ENCODE results near the gene KRTCAP2.
"Not testable (repeated sequence)": the region's sequence is repeated elsewhere in the genome, so short reads cannot be mapped to it uniquely, and the experiment has no call there.

The KRTCAP2 gene

DNA sequence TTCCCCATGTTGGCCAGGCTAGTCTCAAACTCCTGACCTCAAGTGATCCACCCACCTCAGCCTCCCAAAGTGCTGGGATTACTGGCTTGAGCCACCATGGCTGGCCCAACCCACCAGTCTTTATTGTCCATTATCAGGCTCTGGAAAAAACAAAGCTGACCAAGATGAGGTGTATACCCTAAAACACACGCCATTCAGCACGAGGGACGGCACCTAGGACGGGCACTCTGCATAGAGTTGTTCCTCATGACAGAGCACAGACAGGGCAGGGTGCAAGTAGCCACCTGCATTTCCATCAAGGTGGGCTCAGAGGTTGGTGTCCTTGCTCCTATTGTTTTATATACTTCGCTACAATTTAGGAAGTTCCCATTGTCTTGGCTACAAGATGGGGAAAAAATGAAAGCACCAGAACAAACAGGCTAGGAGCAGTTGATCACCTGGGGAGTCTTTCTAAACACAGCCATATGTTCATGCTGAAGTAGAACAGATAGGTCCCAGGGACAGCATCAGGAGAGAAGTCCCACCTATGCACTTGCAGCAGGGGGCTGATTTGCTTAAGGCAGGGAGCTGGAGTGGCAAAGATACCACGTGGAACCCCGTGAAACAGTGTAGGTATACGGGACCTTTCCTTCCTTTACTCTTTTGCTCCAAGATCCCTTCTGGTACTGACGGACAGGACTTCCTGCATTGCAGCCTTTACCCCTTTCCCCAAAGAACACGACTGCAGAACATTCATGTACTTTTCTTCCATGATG, 4.5 kb downstream of the KRTCAP2 start:
- no peak for DNase-seq (ENCODE audit: low read depth, low spot score)

DNA sequence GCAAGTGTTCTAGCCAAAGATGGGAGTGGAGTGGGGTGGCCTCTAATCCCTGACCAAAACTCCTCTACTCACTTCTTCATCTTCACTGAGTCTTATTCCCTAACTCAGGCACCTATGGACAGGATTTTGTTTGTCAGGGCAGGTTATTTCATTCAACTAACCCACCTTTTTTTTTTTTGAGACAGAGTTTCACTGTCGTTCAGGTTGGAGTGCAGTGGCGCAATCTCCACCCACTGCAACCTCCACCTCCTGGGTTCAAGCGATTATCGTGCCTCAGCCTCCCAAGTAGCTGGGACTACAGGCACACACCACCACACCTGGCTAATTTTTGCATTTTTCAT, 5.0 kb downstream of the KRTCAP2 start:
- not testable (repeated sequence) for DNase-seq (ENCODE audit: low read depth, low spot score)

DNA sequence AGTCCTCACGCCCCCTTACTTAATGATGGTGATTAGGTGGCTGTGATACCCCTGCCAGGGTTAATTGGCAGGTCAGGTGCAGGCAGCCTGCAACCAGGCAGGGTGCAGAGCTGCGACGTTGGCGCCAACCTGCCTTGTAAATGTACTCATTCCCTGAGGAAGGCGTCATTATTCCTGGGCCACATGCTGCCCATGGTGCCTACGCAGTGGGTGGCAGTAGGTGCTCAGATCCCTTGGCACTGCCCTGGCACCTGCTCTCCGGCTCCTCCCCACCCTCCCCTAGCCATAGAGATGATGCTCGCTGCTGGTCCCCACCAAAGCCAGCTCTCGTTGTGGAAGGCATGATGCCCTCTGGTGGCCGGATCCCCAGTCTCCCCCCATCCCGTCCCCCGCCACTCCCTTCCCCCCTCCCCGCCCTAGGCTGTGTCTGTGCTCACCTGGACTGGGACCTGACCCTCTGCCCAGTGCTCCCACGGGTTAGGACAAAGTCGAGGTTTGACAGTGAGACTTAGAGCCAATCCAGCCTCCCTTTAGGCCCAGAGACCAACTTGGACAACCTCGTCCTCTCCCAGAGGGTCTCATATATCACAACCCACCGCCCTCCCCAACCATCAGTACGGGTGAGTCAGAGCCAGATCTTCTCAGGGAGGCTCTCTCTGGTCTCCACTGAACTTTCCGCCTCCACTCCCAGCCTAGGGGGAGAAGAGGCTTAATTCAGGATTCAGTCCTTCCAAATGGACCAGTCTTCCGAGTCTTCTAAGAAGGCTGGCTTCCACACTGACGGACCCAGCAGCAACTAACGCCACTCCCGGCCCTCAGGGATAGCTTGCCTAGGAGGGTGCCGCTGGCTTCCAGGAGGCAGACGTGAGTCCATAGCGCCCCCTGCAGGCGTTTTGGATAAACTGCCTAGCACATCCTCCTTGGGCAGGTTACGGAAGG, 5.7 kb downstream of the KRTCAP2 start:
- peak; percentile 75 for DNase-seq (ENCODE audit: low read depth, low spot score)

DNA sequence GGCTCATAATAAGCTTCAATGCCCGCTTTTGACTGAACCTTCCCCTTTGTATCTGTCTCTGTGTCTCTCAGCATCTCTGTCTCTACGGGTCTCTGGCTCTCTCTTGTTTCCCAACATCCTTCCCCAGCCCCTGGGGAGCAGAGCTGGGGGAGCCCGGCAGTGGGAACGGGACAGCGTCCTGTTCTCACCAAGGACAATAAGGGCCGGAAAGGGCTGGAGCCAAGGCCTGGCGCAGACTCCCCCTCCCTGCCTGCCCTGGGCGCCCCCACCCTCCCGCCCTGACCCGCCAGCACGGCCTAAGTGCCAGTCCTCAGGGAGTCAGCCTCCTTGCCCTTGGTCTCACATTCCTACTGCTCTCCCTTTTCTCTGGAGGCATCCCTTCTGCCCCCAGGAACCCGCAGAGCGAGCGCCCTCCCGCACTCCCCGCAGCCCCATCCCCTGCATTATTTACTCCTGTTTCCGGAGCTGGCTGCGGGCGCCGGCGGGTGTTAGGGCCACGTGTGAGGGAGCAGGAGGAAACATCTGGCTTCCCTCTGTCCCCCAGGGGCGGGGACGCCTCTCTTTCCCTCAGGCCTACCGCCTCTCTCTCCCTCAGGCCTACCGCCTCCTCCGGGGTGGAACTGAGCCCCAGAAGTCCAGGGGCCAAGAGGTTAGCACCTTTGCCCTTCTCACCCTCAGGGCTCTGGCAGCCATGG, 6.5 kb downstream of the KRTCAP2 start:
- DNase-seq (ENCODE audit: low read depth, low spot score): no peak

DNA sequence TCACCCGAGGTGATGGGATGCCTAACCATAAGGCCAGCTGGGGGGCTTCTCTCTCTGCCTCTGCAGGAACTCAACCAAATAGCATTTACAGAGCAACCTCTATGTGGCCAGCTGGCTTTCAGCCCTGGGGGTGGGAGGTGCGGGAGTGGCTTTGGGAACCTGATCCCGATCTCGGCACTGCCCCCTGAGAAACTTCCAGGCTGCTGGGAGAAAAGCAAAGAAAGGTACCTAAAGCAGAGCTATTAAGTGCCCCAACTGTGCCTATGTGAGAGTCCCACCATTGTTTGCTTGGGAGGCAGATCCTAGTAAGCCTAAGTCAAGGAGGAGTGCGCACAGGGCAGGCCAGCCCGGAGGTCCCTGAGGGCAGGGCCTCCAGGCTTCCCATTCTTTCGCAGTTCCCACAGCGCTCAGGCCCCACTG, 7.0 kb downstream of the KRTCAP2 start:
- DNase-seq (ENCODE audit: low read depth, low spot score): no peak

DNA sequence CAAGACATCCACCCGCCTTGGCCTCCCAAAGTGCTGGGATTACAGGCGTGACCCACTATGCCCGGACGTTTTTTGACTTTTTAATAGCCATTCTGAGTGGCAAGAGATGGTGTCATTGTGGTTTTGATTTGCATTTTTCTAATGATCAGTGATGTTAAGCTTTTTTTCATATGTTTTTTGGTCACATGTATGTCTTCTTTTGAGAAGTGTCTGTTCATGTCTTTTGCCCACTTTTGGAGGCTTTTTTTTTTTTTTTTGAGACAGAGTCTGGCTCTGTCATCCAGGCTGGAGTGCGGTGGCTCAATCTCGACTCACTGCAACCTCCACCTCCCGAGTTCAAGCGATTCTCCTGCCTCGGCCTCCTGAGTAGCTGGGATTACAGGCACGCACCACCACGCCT, 8.5 kb downstream of the KRTCAP2 start:
- DNase-seq (ENCODE audit: low read depth, low spot score): not testable (repeated sequence)

DNA sequence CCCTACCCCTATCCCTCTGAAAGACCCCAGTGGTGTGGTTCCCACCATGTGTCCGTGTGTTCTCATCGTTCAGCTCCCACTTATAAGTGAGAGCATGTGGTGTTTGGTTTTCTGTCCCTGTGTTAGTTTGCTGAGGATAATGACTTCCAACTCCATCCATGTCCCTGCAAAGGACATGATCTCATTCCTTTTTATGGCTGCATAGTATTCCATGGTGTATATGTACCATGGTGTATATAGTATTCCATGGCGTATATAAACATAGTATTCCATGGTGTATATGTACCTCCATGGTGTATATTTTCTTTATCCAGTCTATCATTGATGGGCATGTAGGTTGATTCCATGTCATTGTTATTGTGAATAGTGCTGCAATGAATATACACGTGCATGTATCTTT, 9.3 kb downstream of the KRTCAP2 start:
- DNase-seq (ENCODE audit: low read depth, low spot score): not testable (repeated sequence)

DNA sequence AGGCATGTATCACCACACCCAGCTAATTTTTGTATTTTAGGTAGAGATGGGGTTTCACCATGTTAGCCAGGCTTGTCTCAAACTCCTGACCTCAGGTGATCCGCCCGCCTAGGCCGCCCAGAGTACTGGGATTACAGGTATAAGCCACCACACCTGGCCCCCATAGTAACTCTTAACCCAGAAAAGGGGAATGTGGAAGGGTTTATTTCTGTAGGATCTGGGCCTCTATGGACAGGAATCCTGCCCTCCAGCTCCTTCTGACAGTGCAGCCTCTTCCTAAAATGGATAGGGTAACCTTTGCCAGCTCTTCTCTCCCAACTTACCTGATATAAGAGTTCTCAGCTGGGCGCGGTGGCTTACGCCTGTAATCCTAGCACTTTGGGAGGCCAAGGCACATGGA, 10.5 kb downstream of the KRTCAP2 start:
- not testable (repeated sequence) for DNase-seq (ENCODE audit: low read depth, low spot score)

DNA sequence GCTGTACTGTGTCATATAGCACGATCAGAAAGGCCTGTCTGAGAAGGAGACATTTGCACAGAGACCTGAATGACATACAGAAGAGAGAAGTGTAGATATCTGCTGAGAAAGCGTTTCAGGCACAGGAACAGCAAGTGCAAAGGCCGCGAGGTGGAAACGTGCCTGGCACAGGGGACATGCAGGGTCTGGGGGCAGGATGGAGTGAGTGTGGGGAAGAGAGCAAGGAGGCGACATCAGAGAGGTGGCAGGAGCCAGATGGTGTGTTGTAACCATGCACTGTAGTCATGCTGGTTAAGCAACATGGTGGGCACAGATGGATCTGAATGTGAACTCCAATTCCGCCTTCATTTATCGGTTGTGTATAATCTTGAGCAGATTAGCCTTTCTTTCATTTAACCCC, 13.0 kb downstream of the KRTCAP2 start:
- DNase-seq (ENCODE audit: low read depth, low spot score): no peak

DNA sequence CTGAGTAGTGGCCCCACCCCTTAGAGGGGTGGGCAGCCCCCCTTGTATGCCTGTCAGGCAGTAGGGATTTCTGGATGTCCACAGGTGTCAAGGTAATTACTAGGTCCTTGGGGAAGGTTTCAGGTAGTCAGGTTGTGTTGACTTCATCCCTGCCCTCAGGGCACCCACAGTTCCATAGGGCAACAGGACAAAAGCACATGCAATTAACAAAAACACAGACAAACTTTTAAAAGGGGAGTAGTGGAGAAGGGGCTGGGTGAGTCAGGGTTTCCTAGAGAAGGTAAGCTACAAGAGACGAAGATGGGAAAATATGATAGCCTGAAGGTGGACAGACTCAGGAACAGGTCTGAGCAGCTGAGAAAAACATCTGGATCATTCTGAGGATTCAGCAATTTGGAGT, 14.1 kb downstream of the KRTCAP2 start:
- DNase-seq (ENCODE audit: low read depth, low spot score): no peak

DNA sequence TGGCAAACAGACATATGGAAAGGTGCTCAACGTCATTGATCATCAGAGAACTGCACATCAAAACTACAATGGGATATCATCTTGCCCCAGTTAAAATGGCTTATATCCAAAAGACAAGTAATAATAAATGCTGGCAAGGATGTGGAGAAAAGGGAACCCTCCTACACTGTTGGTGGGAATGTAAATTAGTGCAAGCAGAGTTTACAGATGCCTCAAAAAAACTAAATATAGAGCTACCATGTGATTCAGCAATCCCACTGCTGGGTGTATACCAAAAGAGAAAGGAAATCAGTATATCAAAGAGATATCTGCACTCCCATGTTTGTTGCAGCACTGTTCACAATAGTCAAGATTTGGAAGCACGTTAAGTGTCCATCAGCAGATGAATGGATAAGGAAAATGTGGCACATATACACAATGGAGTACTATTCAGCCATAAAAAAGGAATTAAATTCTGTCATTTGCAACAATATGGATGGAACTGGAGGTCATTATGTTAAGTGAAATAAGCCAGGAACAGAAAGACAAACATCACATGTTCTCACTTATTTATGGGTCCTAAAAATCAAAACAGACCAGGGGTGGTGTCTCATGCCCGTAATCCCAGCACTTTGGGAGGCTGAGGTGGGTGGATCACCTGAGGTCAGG, 17.0 kb downstream of the KRTCAP2 start:
- not testable (repeated sequence) for DNase-seq (ENCODE audit: low read depth, low spot score)

DNA sequence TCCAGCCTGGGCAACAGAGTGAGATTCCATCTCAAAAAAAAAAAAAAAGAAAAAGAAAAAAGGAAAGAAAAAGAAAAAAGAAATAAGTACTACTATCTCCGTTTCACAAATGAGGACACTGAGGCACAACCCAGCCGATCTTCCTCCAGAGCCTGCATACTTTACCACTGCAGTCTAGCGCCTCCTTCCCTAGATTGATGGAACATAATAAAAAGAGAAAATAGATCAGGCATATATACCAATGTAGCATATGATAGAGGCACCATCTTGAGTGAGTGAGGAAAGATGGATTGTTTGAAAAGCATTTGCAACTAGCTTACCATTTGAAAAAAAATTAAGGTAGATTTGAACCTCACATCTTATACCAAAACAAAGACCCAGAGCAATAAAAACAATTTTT, 27.6 kb downstream of the KRTCAP2 start:
- no peak for DNase-seq (ENCODE audit: low read depth, low spot score)

DNA sequence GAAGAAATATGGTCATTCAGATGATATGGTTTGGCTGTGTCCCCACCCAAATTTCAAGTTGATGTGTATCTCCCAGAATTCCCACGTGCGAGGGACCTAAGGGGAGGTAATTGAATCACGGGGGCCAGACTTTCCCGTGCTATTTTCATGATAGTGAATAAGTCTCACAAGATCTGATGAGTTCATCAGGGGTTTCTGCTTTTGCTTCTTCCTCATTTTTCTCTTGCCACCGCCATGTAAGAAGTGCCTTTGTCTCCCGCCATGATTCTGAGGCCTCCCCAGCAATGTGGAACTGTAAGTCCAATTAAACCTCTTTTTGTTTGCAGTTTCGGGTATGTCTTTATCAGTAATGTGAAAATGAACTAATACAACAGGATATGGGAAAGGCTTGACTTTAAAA, 31.4 kb downstream of the KRTCAP2 start:
- DNase-seq (ENCODE audit: low read depth, low spot score): no peak

DNA sequence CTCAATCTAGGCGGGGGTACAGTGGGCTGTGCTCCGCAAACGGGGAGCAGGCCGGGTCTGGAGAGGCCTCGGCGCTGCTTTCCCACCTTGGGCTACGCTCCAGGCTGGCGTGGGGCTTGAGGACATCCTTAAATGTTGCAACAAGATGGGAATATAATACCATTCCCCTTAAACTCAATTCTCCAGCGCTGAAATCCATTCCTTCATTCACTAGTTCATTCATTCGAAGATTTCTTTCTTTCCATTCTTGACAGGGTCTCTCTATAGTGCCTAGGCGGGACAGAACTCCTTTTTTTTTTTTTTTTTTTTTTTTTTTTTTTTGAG, 32.5 kb downstream of the KRTCAP2 start:
- no peak for DNase-seq (ENCODE audit: low read depth, low spot score)

DNA sequence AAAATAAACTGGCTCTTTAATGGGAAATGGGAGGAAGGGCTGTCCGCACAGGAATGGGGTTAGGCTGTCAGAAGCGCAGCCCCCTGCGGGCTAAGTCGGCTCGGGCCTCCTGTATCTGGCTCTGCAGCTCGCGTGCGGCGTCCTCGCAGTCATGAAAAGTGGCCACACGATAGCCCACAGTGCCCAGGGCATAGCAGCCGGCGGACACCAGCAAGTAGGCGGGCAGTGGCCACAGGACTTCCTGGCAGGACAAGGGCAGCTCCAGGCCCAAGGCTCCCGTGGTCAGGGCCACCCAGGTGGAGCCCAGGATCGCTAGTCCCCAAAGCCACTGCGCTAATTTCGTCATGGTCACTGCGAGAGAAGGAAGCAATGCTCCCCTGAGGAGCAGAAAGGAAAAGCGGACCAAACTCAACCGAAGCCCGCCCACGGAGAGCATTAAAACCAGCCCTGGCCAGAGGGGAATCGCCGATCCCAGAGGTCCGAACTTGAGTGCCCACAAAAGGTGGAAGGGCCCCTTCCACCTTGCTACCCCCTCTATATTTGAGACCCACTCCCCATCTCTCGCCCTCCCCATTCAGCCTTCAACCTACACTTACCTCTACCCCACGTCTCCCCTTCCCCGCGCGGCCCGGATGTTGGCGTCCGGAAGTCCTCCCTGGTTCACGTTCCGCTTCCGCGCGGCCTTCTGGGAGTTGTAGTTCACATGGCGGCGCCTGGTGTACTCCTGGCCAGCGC, 33.0 kb downstream of the KRTCAP2 start, which contains the start of gene DPM3:
Gene DPM3 (minus strand): TSS at position 637 of the 735 bp plus-strand sequence. CDS start 291 bp downstream, at position 346.
- peak; percentile 81 for DNase-seq (ENCODE audit: low read depth, low spot score)

DNA sequence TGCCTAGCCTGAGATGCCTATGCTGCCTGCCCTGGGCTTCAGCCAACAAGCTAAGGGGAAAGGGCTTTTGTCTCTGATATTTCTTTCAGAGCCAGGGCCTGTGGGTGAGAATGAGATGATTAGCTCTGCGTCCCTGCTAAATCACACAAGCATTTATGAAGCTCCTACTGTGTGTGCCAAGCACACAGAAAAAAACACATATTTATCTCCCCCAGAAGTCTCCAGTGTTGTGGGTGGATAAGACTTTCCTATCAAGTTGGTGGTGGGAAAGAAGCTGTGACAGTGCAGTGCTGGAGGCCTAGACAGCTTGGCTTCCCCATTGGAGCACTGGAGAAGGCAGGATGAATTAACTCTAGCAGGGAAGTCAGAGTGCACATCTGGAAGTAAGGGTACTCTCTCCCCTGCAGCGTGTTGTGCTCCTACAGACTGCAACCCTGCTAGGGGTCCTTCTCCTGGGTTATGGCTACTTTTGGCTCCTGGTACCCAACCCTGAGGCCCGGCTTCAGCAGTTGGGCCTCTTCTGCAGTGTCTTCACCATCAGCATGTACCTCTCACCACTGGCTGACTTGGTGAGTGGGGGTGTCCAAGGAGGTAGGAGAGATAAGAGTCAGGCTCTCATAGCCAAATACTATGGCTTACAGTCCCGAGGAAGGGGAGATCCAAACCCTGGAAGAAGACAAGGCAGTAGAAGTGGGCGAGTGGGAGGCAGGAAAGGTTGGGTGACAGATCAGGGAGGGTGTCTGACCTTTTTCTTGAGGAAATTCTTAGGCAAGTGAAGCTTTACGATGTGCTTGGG, 35.8 kb downstream of the KRTCAP2 start:
- no peak for DNase-seq (ENCODE audit: low read depth, low spot score)

DNA sequence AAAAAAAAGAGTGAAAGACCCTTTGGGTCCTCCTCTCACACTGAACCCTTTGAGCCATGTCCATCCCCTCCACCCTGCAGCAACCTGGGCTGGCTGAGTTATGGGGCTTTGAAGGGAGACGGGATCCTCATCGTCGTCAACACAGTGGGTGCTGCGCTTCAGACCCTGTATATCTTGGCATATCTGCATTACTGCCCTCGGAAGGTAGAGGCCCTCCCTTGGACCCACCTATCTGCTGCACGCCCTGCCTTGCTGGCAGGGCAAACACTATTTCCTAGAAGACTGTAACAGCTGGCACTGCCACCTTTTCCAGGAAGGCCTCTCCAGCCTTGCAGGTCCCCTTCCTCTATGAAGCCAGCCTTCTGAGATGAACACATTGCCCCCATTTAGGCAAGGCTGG, 36.4 kb downstream of the KRTCAP2 start:
- no peak for DNase-seq (ENCODE audit: low read depth, low spot score)

DNA sequence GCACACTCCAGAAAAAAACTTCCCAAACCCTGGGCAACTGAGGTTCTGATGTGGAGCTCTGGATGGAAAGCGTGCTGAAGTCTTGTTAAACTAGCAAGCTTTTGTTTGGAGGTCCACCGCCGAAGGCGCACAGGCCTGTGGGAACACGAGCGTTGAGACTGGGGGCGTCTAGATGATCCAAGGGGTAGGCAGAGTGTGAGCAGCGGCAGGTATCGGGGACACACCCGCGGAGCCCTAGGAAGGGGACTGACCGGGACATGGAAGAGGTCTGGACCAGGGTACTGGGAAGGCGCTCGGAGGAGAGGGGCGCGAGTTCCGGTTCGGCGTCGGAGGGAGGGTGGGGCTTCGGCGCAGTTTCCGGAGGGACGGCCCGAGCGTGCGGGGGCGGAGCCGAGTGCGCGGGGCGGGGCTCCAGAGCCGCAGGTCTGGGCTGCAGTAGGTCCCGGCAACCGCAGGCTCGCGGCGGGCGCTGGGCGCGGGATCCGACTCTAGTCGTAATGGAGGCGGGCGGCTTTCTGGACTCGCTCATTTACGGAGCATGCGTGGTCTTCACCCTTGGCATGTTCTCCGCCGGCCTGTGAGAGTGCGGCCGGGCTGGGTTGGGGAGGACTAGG, 37.6 kb downstream of the KRTCAP2 start, which contains the start of gene SLC50A1:
Gene SLC50A1 (plus strand): TSS at position 438 of the 614 bp plus-strand sequence. CDS start 60 bp downstream, at position 498.
- DNase-seq (ENCODE audit: low read depth, low spot score): peak; percentile 80

DNA sequence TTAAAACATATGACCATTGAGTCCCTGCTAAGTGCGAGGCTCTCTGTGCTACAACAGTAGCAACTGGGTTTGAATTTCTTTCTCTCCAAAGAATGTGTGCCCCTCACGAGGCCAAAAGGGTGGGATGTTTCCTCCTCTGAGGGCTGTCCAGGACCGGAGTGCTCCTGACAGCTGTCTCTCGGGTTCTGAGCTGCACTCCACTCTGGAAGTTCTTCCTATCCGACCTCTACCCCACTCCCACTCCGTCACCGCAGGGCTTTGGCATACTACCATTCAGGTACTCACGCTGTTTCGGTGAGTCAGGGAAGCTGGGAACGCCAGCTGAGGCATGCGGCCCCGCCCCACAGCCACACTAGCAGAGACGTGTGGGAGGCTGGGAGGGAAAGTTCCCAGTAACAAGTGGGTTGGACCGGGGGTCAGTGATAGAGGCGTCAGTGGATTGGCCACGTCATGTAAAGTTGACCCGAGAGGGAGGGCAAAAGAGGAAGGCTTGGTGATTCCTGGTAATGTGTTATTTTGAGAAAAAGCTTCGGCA, 38.2 kb downstream of the KRTCAP2 start:
- peak; percentile 22 for DNase-seq (ENCODE audit: low read depth, low spot score)
